Mammary epithelial cell (primary cell): Measurements from ENCODE around the gene ARHGEF4.

ENCODE experiments used
- EZH2 ChIP-seq: IDR thresholded peaks from 2 replicates; pipeline ENCODE4 v1.6.1; 2012; ENCODE audit warnings: low read length, inconsistent platforms, borderline replicate concordance
- TF ChIP-seq, protein P1 (sequence below), 2 donors: IDR thresholded peaks in 1 of 2; conservative IDR thresholded peaks in 1 of 2; 2 replicates each; pipeline ENCODE4 v1.5.1; 2011 to 2012; ENCODE audit warnings: inconsistent platforms in 2 of 2, low read length in 2 of 2, mild to moderate bottlenecking in 2 of 2, control low read depth in 1 of 2, low read depth in 1 of 2; ENCODE audit not compliant: insufficient read depth in 1 of 2; ENCODE audit errors: extremely low read depth in 1 of 2

DNA sequence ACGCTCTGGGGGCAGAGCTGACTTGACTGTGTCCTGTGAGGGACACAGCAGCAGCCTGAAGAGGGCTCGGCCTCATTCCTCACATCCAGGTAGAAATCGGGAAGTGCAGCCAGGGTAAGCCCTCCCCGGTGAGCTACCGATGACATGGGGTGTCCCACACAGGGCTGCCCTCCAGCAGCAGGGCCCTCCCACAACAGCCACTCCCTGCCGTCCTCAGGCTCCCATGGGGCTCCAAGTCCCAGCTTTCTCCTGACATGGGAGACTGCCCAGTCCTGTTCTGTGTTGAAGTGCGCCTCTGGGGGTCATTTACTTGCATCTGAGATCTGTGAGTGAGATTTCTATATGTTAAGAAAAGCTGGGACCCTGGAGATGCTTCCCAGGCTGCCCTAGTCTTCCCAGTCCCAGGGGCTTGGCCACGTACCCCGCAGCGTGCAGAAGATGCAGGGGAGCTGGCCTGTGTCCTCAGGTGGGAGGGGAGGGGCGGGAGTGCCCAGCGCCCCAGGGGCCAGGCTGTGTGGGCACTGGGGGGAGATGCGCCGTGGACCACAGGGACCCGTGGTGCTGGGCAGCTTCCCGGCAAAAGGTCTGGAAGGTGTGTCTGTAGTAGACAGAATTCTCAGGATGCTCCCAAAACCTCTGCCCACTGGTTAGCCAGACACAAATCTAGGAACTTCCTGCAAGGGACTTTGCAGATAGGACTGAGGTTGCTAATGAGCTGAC, 168.7 kb downstream of the ARHGEF4 start:
- TF ChIP-seq, protein P1, sequence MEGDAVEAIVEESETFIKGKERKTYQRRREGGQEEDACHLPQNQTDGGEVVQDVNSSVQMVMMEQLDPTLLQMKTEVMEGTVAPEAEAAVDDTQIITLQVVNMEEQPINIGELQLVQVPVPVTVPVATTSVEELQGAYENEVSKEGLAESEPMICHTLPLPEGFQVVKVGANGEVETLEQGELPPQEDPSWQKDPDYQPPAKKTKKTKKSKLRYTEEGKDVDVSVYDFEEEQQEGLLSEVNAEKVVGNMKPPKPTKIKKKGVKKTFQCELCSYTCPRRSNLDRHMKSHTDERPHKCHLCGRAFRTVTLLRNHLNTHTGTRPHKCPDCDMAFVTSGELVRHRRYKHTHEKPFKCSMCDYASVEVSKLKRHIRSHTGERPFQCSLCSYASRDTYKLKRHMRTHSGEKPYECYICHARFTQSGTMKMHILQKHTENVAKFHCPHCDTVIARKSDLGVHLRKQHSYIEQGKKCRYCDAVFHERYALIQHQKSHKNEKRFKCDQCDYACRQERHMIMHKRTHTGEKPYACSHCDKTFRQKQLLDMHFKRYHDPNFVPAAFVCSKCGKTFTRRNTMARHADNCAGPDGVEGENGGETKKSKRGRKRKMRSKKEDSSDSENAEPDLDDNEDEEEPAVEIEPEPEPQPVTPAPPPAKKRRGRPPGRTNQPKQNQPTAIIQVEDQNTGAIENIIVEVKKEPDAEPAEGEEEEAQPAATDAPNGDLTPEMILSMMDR (conservative IDR thresholded peaks at IDR 0.05 in 1 of 2, IDR thresholded peaks at IDR 0.05 in 1 of 2; ENCODE audit: extremely low read depth in 1 of 2, insufficient read depth in 1 of 2, low read depth in 1 of 2, low read length in 2 of 2), result no peak
- TF ChIP-seq EZH2, result no peak
